SK-N-SH (cell line): ENCODE data around the gene PTGR3. TPM values are rescaled to one million over a fixed set of nuclear protein-coding genes. Genes with fewer than 3 reads are reported as not detected.

Source experiments
- CTCF ChIA-PET: fragments of 300-600, 350-600 bp; formaldehyde crosslinking; extraction: SDS; loops from one replicate; lab custom pipeline; 2021; lab: Yijun Ruan, JAX
- POLR2A ChIA-PET: fragments of 350-600 bp; sonication (Branson Sonifier 250); formaldehyde crosslinking; extraction: SDS; loops from one replicate; lab custom pipeline; 2020; ENCODE audit warnings: antibody characterized with exemption, inconsistent platforms; lab: Yijun Ruan, JAX
- DNase-seq: peaks from one replicate; pipeline ENCODE4 v3.0.0; 2012
- H2AFZ ChIP-seq: fragments of 200-600 bp; sonication (generic); 2 replicates; pipeline ENCODE4 v1.8.1; 2016; ENCODE audit warnings: antibody characterized with exemption, mild to moderate bottlenecking, low read depth
- H3F3A ChIP-seq: fragments of 200-600 bp; sonication (generic); replicated peaks from 2 replicates; pipeline ENCODE3; 2016; ENCODE audit warnings: antibody characterized with exemption, mild to moderate bottlenecking; ENCODE audit not compliant: insufficient read depth
- H3K27ac ChIP-seq, 2 experiments: fragments of 200-500 bp in 1 of 2; fragments of 200-600 bp in 1 of 2; sonication (Bioruptor generic) in 1 of 2; sonication (generic), shearing (Covaris generic) in 1 of 2; 2 replicates each; pipeline versions ENCODE4 v1.5.1 to v1.6.1; 2014 to 2016; ENCODE audit warnings: low read depth in 2 of 2, inconsistent platforms in 1 of 2, low read length in 1 of 2, mild to moderate bottlenecking in 1 of 2, mixed read lengths in 1 of 2
- H3K27me3 ChIP-seq: fragments of 200-600 bp; sonication (generic), shearing (Covaris generic); 2 replicates; pipeline ENCODE4 v1.6.1; 2016; ENCODE audit warnings: mixed run types; ENCODE audit not compliant: insufficient read depth
- H3K36me3 ChIP-seq, 2 experiments: fragments of 200-500 bp in 1 of 2; fragments of 200-600 bp in 1 of 2; sonication (Bioruptor generic) in 1 of 2; sonication (generic) in 1 of 2; replicated peaks in 1 of 2; 2 replicates each; pipeline versions ENCODE3 to v1.5.1; 2014 to 2016; ENCODE audit warnings: low read length in 1 of 2, mild to moderate bottlenecking in 1 of 2; ENCODE audit not compliant: insufficient read depth in 2 of 2, control insufficient read depth in 1 of 2
- H3K4me1 ChIP-seq, 2 experiments: fragments of 200-500 bp in 1 of 2; fragments of 200-600 bp in 1 of 2; sonication (Bioruptor generic) in 1 of 2; sonication (generic), shearing (Covaris generic) in 1 of 2; 2 replicates each; pipeline versions ENCODE4 v1.5.1 to v1.6.1; 2014 to 2016; ENCODE audit warnings: low read depth in 1 of 2, low read length in 1 of 2, mixed run types in 1 of 2; ENCODE audit not compliant: insufficient read depth in 2 of 2, control insufficient read depth in 1 of 2
- H3K4me2 ChIP-seq: fragments of 200-600 bp; sonication (generic), shearing (Covaris generic); 2 replicates; pipeline ENCODE4 v1.6.1; 2017; ENCODE audit warnings: mixed run types
- H3K4me3 ChIP-seq, 2 experiments: fragments of 200-500 bp in 1 of 2; fragments of 200-600 bp in 1 of 2; sonication (Bioruptor generic) in 1 of 2; sonication (generic), shearing (Covaris generic) in 1 of 2; 2 replicates each; pipeline versions ENCODE4 v1.5.1 to v1.8.1; 2014 to 2016; ENCODE audit warnings: low read depth in 2 of 2, inconsistent platforms in 1 of 2, low read length in 1 of 2, mild to moderate bottlenecking in 1 of 2, mixed read lengths in 1 of 2, moderate library complexity in 1 of 2
- H3K79me2 ChIP-seq: fragments of 200-600 bp; sonication (generic); 2 replicates; pipeline ENCODE4 v1.8.1; 2017; ENCODE audit warnings: mild to moderate bottlenecking; ENCODE audit not compliant: insufficient read depth
- H3K9ac ChIP-seq: fragments of 200-600 bp; sonication (generic); 2 replicates; pipeline ENCODE4 v1.6.1; 2017; ENCODE audit warnings: mixed run types
- H3K9me2 ChIP-seq: fragments of 200-600 bp; sonication (generic); 2 replicates; pipeline ENCODE4 v1.6.1; 2017; ENCODE audit warnings: mixed run types
- H3K9me3 ChIP-seq: fragments of 200-600 bp; sonication (generic); 2 replicates; pipeline ENCODE4 v1.6.1; 2017; ENCODE audit warnings: mixed run types, mild to moderate bottlenecking, moderate library complexity
- H4K20me1 ChIP-seq: fragments of 200-600 bp; sonication (generic); 2 replicates; pipeline ENCODE4 v1.6.1; 2017; ENCODE audit warnings: mild to moderate bottlenecking, mixed run types; ENCODE audit not compliant: insufficient read depth
- ELF1 ChIP-seq: IDR thresholded peaks from 2 replicates; pipeline ENCODE4 v1.4.0; 2012
- FOSL2 ChIP-seq: IDR thresholded peaks from 2 replicates; pipeline ENCODE4 v1.4.0; 2012; ENCODE audit warnings: low read depth, mild to moderate bottlenecking, moderate library complexity, borderline replicate concordance
- FOXM1 ChIP-seq: IDR thresholded peaks from 2 replicates; pipeline ENCODE4 v1.4.0; 2012; ENCODE audit warnings: low read depth, mild to moderate bottlenecking
- JUND ChIP-seq: IDR thresholded peaks from 2 replicates; pipeline ENCODE4 v1.4.0; 2012
- NFIC ChIP-seq: IDR thresholded peaks from 2 replicates; pipeline ENCODE4 v1.4.0; 2012; ENCODE audit warnings: borderline replicate concordance
- POLR2AphosphoS5 ChIP-seq: IDR thresholded peaks from 2 replicates; pipeline ENCODE4 v1.6.1; 2012; ENCODE audit warnings: low read depth, low read length
- REST ChIP-seq: IDR thresholded peaks from 2 replicates; pipeline ENCODE4 v1.6.1; 2012; ENCODE audit warnings: mild to moderate bottlenecking, low read depth, low read length, moderate library complexity
- RFX5 ChIP-seq: IDR thresholded peaks from 2 replicates; pipeline ENCODE4 v1.6.1; 2012; ENCODE audit warnings: mild to moderate bottlenecking, improper control_type of control experiment, low read length
- RXRA ChIP-seq: IDR thresholded peaks from 2 replicates; pipeline ENCODE4 v1.4.0; 2012; ENCODE audit warnings: low read depth, mild to moderate bottlenecking, borderline replicate concordance
- SIN3A ChIP-seq: IDR thresholded peaks from 2 replicates; pipeline ENCODE4 v1.6.1; 2012; ENCODE audit warnings: low read depth, mild to moderate bottlenecking, low read length, moderate library complexity, borderline replicate concordance
- SMC3 ChIP-seq: IDR thresholded peaks from 2 replicates; pipeline ENCODE4 v1.6.1; 2012; ENCODE audit warnings: low read depth, low read length, improper control_type of control experiment
- TAF1 ChIP-seq: IDR thresholded peaks from 2 replicates; pipeline ENCODE4 v1.6.1; 2012; ENCODE audit warnings: low read depth, mild to moderate bottlenecking, low read length, moderate library complexity, borderline replicate concordance
- TCF12 ChIP-seq: IDR thresholded peaks from 2 replicates; pipeline ENCODE4 v1.4.0; 2012
- USF1 ChIP-seq: IDR thresholded peaks from 2 replicates; pipeline ENCODE4 v1.4.0; 2012; ENCODE audit warnings: low read depth, borderline replicate concordance
- WGBS: methylation state at CpG from one replicate; pipeline ENCODE4 v1.1.6; 2017; ENCODE audit warnings: low lambda C conversion rate; 5-methylcytosine and 5-hydroxymethylcytosine counted together
- polyA plus RNA-seq, 3 experiments: library from polyadenylated mRNA; depleted of rRNA; stranded (reverse); fragments of >200 nt; gene quantifications; 2 replicates each; pipeline ENCODE4 v1.2.3, GENCODE V29; 2012
- TF ChIP-seq, protein P1 (sequence below): fragments of 150-350 bp; IDR thresholded peaks from 2 replicates; pipeline ENCODE4 v1.6.1; 2016; ENCODE audit warnings: mild to moderate bottlenecking, low read depth, low read length
- TF ChIP-seq, protein P2 (sequence below): fragments of 150-350 bp; IDR thresholded peaks from 2 replicates; pipeline ENCODE4 v1.6.1; 2017; ENCODE audit warnings: antibody characterized with exemption, low read length, low read depth, borderline replicate concordance

Gene PTGR3
- polyA plus RNA-seq, 1 of the 3 experiments (the other 2 are of a cell fraction): 20.7 TPM

GRCh38 chr18:75170022-75170789 lies 38.7 kb downstream of the PTGR3 start:
- Histone ChIP-seq H3F3A (no peaks in the 10 kb centered on the region), H2AFZ (no peak overlapping the region), H3K4me2 (no peak overlapping the region), H3K4me1 (no peaks in the 10 kb centered on the region), H3K4me3 (no peak overlapping the region), H3K27me3 (no peaks in the 10 kb centered on the region), H4K20me1 (no peaks in the 10 kb centered on the region), H3K9me3 (no peaks in the 10 kb centered on the region), H3K27ac (no peak overlapping the region), H3K9me2 (no peaks in the 10 kb centered on the region), H3K36me3 (no peaks in the 10 kb centered on the region), H3K9ac (no peak overlapping the region), H3K79me2 (no peaks in the 10 kb centered on the region)
- ChIA-PET CTCF (no interaction called here), POLR2A (no interaction called here)
- no peak for DNase-seq
- 93% methylated on average over 24 of the region's 34 CpGs for WGBS
- no peak for TF ChIP-seq RXRA
- TF ChIP-seq SMC3: no peak
- TF ChIP-seq TCF12: no peak
- no peak for TF ChIP-seq REST
- no peak for TF ChIP-seq JUND
- no peak for TF ChIP-seq FOSL2
- TF ChIP-seq, protein P1, sequence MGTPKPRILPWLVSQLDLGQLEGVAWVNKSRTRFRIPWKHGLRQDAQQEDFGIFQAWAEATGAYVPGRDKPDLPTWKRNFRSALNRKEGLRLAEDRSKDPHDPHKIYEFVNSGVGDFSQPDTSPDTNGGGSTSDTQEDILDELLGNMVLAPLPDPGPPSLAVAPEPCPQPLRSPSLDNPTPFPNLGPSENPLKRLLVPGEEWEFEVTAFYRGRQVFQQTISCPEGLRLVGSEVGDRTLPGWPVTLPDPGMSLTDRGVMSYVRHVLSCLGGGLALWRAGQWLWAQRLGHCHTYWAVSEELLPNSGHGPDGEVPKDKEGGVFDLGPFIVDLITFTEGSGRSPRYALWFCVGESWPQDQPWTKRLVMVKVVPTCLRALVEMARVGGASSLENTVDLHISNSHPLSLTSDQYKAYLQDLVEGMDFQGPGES: no peak
- TF ChIP-seq POLR2AphosphoS5: no peak

GRCh38 chr18:75169411-75169810 lies 39.5 kb downstream of the PTGR3 start:
- ChIA-PET POLR2A (no interaction called here), CTCF (no interaction called here)
- Histone ChIP-seq H3K4me1 (no peaks in the 10 kb centered on the region), H3K36me3 (no peaks in the 10 kb centered on the region), H4K20me1 (no peaks in the 10 kb centered on the region), H3K9ac (no peak overlapping the region), H3K4me3 (no peak overlapping the region), H2AFZ (no peak overlapping the region), H3K4me2 (no peak overlapping the region), H3K79me2 (no peaks in the 10 kb centered on the region), H3F3A (no peaks in the 10 kb centered on the region), H3K27me3 (no peaks in the 10 kb centered on the region), H3K9me3 (no peaks in the 10 kb centered on the region), H3K27ac (no peak overlapping the region), H3K9me2 (no peaks in the 10 kb centered on the region)
- 90% methylated on average over 2 of the region's 9 CpGs for WGBS
- DNase-seq: no peak
- no peak for TF ChIP-seq ELF1
- no peak for TF ChIP-seq USF1
- no peak for TF ChIP-seq TCF12
- TF ChIP-seq FOXM1: no peak
- no peak for TF ChIP-seq SIN3A
- TF ChIP-seq FOSL2: no peak
- TF ChIP-seq, protein P2, sequence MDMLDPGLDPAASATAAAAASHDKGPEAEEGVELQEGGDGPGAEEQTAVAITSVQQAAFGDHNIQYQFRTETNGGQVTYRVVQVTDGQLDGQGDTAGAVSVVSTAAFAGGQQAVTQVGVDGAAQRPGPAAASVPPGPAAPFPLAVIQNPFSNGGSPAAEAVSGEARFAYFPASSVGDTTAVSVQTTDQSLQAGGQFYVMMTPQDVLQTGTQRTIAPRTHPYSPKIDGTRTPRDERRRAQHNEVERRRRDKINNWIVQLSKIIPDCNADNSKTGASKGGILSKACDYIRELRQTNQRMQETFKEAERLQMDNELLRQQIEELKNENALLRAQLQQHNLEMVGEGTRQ: no peak
- TF ChIP-seq TAF1: no peak
- TF ChIP-seq NFIC: no peak
- TF ChIP-seq RFX5: no peak
